K562 (cell line): ENCODE data around the gene RPL36AL. TPM values are rescaled to one million over a fixed set of nuclear protein-coding genes. Genes with fewer than 3 reads are reported as not detected.
A peak's percentile ranks its signal among the peaks of the same experiment; 100 is the strongest.

ENCODE experiments used
- ATAC-seq: fragments of 200-7000 bp; cut with Tn5 transposase; 3 replicates; pipeline ENCODE4 v1.9.1; 2020; ENCODE audit warnings: moderate library complexity
- BruUV-seq: library from RNA; stranded (reverse); fragments of 400-500 nt; replicated peaks from 2 replicates; lab custom pipeline; 2021; lab: Mats Ljungman, UMichigan
- CTCF ChIA-PET: fragments of 300-600 bp; formaldehyde crosslinking; extraction: SDS; loops from one replicate; lab custom pipeline; 2021; ENCODE audit warnings: low intra/inter-chr PET ratio; lab: Yijun Ruan, JAX
- POLR2A ChIA-PET: fragments of 300-600, 350-650 bp; sonication (Branson Sonifier 250); formaldehyde crosslinking; extraction: SDS; loops from one replicate; lab custom pipeline; 2021; ENCODE audit warnings: antibody characterized with exemption, inconsistent platforms; lab: Yijun Ruan, JAX
- DNase-seq, 4 experiments: peaks; one replicate each; pipeline versions ENCODE4 v3.0.0 to v3.0.0-alpha.2; 2011 to 2018; ENCODE audit warnings: low spot score in 3 of 4, mixed read lengths in 3 of 4; ENCODE audit errors: extremely low read depth in 1 of 4
- FAIRE-seq: peaks from 2 replicates; lab custom pipeline; 2011; peaks lifted over from hg19 to GRCh38; lab: Jason Lieb, UNC
- H2AFZ ChIP-seq: 2 replicates; pipeline ENCODE4 v1.6.0; 2011; ENCODE audit warnings: low read depth, low read length, control low read depth, inconsistent platforms
- H3K27ac ChIP-seq: fragments of 200-600 bp; 3 replicates; pipeline ENCODE4 v1.8.0; 2011; ENCODE audit warnings: low read depth, mild to moderate bottlenecking, control low read depth, inconsistent platforms, low read length, moderate library complexity, mixed read lengths; ENCODE audit errors: extremely low read depth
- H3K27me3 ChIP-seq, 2 experiments: fragments of 300-600 bp in 1 of 2; 2 replicates in 1 of 2; 3 replicates in 1 of 2; pipeline versions ENCODE4 v1.6.0 to v1.8.0; 2011; ENCODE audit warnings: inconsistent platforms in 2 of 2, low read length in 2 of 2, mild to moderate bottlenecking in 1 of 2, mixed read lengths in 1 of 2, moderate library complexity in 1 of 2; ENCODE audit not compliant: control insufficient read depth in 2 of 2, insufficient read depth in 2 of 2
- H3K36me3 ChIP-seq: fragments of 300-600 bp; 3 replicates; pipeline ENCODE4 v1.8.0; 2011; ENCODE audit warnings: mild to moderate bottlenecking, low read length, inconsistent platforms; ENCODE audit not compliant: control insufficient read depth, insufficient read depth
- H3K4me1 ChIP-seq, 2 experiments: fragments of 200-600 bp in 1 of 2; replicated peaks in 1 of 2; 2 replicates in 1 of 2; 3 replicates in 1 of 2; pipeline versions ENCODE4 v1.5.1 to v1.8.0; 2011; ENCODE audit warnings: inconsistent platforms in 2 of 2, low read length in 2 of 2, mild to moderate bottlenecking in 1 of 2, mixed read lengths in 1 of 2, moderate library complexity in 1 of 2; ENCODE audit not compliant: control insufficient read depth in 2 of 2, insufficient read depth in 2 of 2
- H3K4me2 ChIP-seq: 2 replicates; pipeline ENCODE4 v1.6.1; 2011; ENCODE audit warnings: low read length, control low read depth, inconsistent platforms, mixed read lengths; ENCODE audit not compliant: insufficient read depth
- H3K4me3 ChIP-seq: fragments of 200-600 bp; sonication (generic), shearing (Covaris generic); 2 replicates; pipeline ENCODE4 v1.5.1; 2016; ENCODE audit warnings: control low read depth, inconsistent platforms
- H3K79me2 ChIP-seq: fragments of 200-600 bp; 3 replicates; pipeline ENCODE4 v1.8.0; 2011; ENCODE audit warnings: low read length, inconsistent platforms; ENCODE audit not compliant: control insufficient read depth, insufficient read depth
- H3K9ac ChIP-seq, 2 experiments: 2 replicates each; pipeline versions ENCODE4 v1.6.0 to v1.6.1; 2011; ENCODE audit warnings: low read depth in 2 of 2, low read length in 2 of 2, control low read depth in 1 of 2, inconsistent platforms in 1 of 2, mild to moderate bottlenecking in 1 of 2, mixed read lengths in 1 of 2; ENCODE audit not compliant: insufficient read depth in 1 of 2
- H3K9me1 ChIP-seq: one replicate; pipeline ENCODE4 v1.6.0; 2011; ENCODE audit warnings: inconsistent platforms, mild to moderate bottlenecking, low read length, moderate library complexity; ENCODE audit not compliant: control insufficient read depth, insufficient read depth
- H3K9me3 ChIP-seq: replicated peaks from 2 replicates; pipeline ENCODE4 v1.5.1; 2011; ENCODE audit warnings: low read depth, low read length, inconsistent platforms; ENCODE audit not compliant: control insufficient read depth, insufficient read depth
- H4K20me1 ChIP-seq: replicated peaks from 2 replicates; pipeline ENCODE4 v1.6.1; 2011; ENCODE audit warnings: low read length, inconsistent platforms, mixed read lengths; ENCODE audit not compliant: control insufficient read depth, insufficient read depth
- ARID1B ChIP-seq: fragments of 450-650 bp; IDR thresholded peaks from 2 replicates; pipeline ENCODE4 v1.6.1; 2016; ENCODE audit warnings: antibody characterized with exemption, mild to moderate bottlenecking, inconsistent platforms
- KDM1A ChIP-seq, 2 experiments: fragments of 450-650 bp; IDR thresholded peaks; 2 replicates each; pipeline ENCODE4 v1.6.1; 2016; ENCODE audit warnings: mild to moderate bottlenecking in 2 of 2
- NCOA4 ChIP-seq: fragments of 450-650 bp; IDR thresholded peaks from 2 replicates; pipeline ENCODE4 v1.6.1; 2018; ENCODE audit warnings: mild to moderate bottlenecking; ENCODE audit not compliant: partially characterized antibody
- NELFE ChIP-seq: IDR thresholded peaks from 2 replicates; pipeline ENCODE4 v1.6.1; 2011; ENCODE audit warnings: mild to moderate bottlenecking; ENCODE audit not compliant: insufficient read depth, insufficient read length
- OTX1 ChIP-seq: fragments of 450-650 bp; formaldehyde crosslinking; IDR thresholded peaks from 2 replicates; pipeline ENCODE4 v1.4.0; 2022; ENCODE audit warnings: mild to moderate bottlenecking
- POLR2A ChIP-seq: fragments of 450-650 bp; conservative IDR thresholded peaks from 2 replicates; pipeline ENCODE4 v1.6.1; 2016
- POLR3A ChIP-seq: IDR thresholded peaks from 2 replicates; pipeline ENCODE4 v1.6.1; 2011; ENCODE audit warnings: borderline replicate concordance, mild to moderate bottlenecking, moderate library complexity; ENCODE audit not compliant: insufficient read length, insufficient read depth; ENCODE audit errors: extremely low read depth
- SNIP1 ChIP-seq: fragments of 450-650 bp; IDR thresholded peaks from 2 replicates; pipeline ENCODE4 v1.7.1; 2017; ENCODE audit warnings: low read depth, mild to moderate bottlenecking
- TBL1XR1 ChIP-seq, 2 experiments: IDR thresholded peaks; 2 replicates each; pipeline ENCODE4 v1.6.1; 2012; ENCODE audit warnings: improper control_type of control experiment in 2 of 2, low read length in 2 of 2, mild to moderate bottlenecking in 1 of 2
- TEAD4 ChIP-seq, 2 experiments: sonication (generic) in 1 of 2; formaldehyde crosslinking in 1 of 2; IDR thresholded peaks; 2 replicates each; pipeline versions ENCODE4 v1.6.1 to v1.8.0; 2012 to 2022; ENCODE audit warnings: borderline replicate concordance in 1 of 2, inconsistent platforms in 1 of 2, low read length in 1 of 2, mild to moderate bottlenecking in 1 of 2, missing genetic modification reagents in 1 of 2
- TRIM24 ChIP-seq, 2 experiments: fragments of 450-650 bp; IDR thresholded peaks; 2 replicates each; pipeline ENCODE4 v1.6.1; 2016
- YY1 ChIP-seq, 3 experiments: IDR thresholded peaks; 2 replicates each; pipeline ENCODE4 v1.6.1; 2011; ENCODE audit warnings: low read length in 2 of 3, mild to moderate bottlenecking in 2 of 3, moderate library complexity in 2 of 3, borderline replicate concordance in 1 of 3, control low read depth in 1 of 3, low read depth in 1 of 3; ENCODE audit not compliant: insufficient read depth in 3 of 3, insufficient replicate concordance in 2 of 3, control insufficient read depth in 1 of 3, insufficient read length in 1 of 3; ENCODE audit errors: extremely low read depth in 1 of 3
- ZKSCAN3 ChIP-seq: fragments of 250-450 bp; sonication (Bioruptor Pico); IDR thresholded peaks from 2 replicates; pipeline ENCODE4 v1.4.0; 2020
- ZNF174 ChIP-seq: fragments of 250-450 bp; sonication (Bioruptor Pico); IDR thresholded peaks from 2 replicates; pipeline ENCODE4 v1.4.0; 2020; ENCODE audit warnings: mild to moderate bottlenecking
- ZNF41 ChIP-seq: fragments of 250-450 bp; sonication (Bioruptor Pico); conservative IDR thresholded peaks from 2 replicates; pipeline ENCODE4 v1.4.0; 2020; ENCODE audit warnings: mild to moderate bottlenecking
- ZNF764 ChIP-seq: fragments of 250-450 bp; sonication (Bioruptor Pico); IDR thresholded peaks from 2 replicates; pipeline ENCODE4 v1.4.0; 2020; ENCODE audit warnings: low read depth, mild to moderate bottlenecking, moderate library complexity
- WGBS: fragments of 100-300 bp; shearing (Covaris generic); methylation state at CpG from one replicate; pipeline ENCODE4 v1.1.6; 2016; ENCODE audit warnings: low coverage, mixed read lengths; ENCODE audit not compliant: insufficient coverage; ENCODE audit errors: missing lambda C conversion rate; 5-methylcytosine and 5-hydroxymethylcytosine counted together
- in situ Hi-C: fragments of 300-500 bp; cut with MboI; formaldehyde crosslinking; loops from 4 replicates; pipeline ENCODE4 v1.15.0; 2018; ENCODE audit warnings: inconsistent platforms, mixed read lengths
- intact Hi-C: fragments of 100-400 bp; cut with micrococcal nuclease; formaldehyde crosslinking; loops from 2 replicates; pipeline ENCODE4 v1.14.2; 2022
- polyA plus RNA-seq, 8 experiments: library from polyadenylated mRNA; depleted of rRNA in 4 of 8; stranded (reverse) in 5 of 8; unstranded in 3 of 8; fragments of >200 nt; fragmentation: Nextera tagmentation in 2 of 8; fragmentation: Illumina TruSeq in 1 of 8; extraction: Ambion mirVana in 2 of 8; extraction: Trizol in 1 of 8; gene quantifications; 2 replicates each; pipeline versions ENCODE4 v1.2.1 to v1.2.3, GENCODE V29; 2011 to 2014; ENCODE audit warnings: inconsistent platforms in 1 of 8, missing spikeins in 1 of 8
- total RNA-seq, 7 experiments: library from RNA; depleted of rRNA in 6 of 7; stranded (reverse); fragments of >200 nt in 6 of 7; fragmentation: Illumina TruSeq in 2 of 7; extraction: Trizol in 2 of 7; gene quantifications; 2 replicates each; pipeline versions ENCODE4 v1.2.1 to v1.2.3, GENCODE V29; 2011 to 2021; ENCODE audit warnings: low replicate concordance in 1 of 7
- TF ChIP-seq, protein P1 (sequence below): fragments of 250-450 bp; sonication (Bioruptor Pico); IDR thresholded peaks from 2 replicates; pipeline ENCODE4 v1.4.0; 2020; ENCODE audit warnings: mild to moderate bottlenecking, moderate library complexity, borderline replicate concordance
- TF ChIP-seq, protein P2 (sequence below): sonication (generic); formaldehyde crosslinking; IDR thresholded peaks from 2 replicates; pipeline ENCODE4 v1.9.0; 2022; ENCODE audit warnings: mild to moderate bottlenecking, missing genetic modification reagents

Gene RPL36AL
- total and polyA plus RNA-seq, 9 of the 15 experiments (the other 6 are each of a cell fraction or from before 2014, with no cell fraction given) = 146 to 674 (median 360) TPM

DNA sequence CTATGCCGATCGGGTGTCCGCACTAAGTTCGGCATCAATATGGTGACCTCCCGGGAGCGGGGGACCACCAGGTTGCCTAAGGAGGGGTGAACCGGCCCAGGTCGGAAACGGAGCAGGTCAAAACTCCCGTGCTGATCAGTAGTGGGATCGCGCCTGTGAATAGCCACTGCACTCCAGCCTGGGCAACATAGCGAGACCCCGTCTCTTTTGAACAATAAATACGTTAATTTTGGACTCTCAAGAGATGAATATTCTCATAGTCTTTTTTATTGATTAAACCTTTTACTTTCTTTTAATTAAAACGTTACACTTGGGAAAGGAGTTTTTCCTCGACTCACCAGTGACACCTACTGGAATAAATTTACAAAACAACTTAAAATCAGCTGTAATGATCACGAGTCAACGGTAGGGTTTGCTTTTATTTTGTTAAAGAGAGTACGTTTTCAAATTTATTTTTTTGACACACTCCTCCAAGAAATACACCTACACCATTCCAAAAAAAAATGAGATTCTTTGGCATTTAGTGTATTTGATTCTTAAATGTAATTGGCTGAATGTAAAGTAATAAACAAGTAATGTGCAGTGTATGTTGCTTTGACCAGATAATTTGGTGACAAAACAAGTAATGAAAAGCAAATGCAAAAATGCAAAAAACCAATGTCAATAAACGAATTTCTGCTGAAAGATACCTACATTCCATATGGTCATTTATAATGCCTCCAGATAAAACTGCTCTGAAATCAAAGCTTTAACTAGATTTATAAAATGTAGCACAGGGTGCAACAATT, 33.6 kb downstream of the RPL36AL start:
- Histone ChIP-seq H3K4me1 (peaks cover 12% of the 10 kb centered on the region in 2 experiments; a peak in 4 of 5 replicates), H3K79me2 (peaks cover 45% of the 10 kb centered on the region), H3K9ac (peak overlapping the region in 1 of 2 experiments; percentile 40; a peak in 1 of 4 replicates), H3K4me3 (peak overlapping the region; percentile 82), H3K4me2 (peak overlapping the region; percentile 34), H2AFZ (peak overlapping the region; percentile 84), H3K9me3 (no peaks in the 10 kb centered on the region), H3K9me1 (no peaks in the 10 kb centered on the region), H3K27ac (peak overlapping the region; percentile 92), H3K36me3 (peaks cover 38% of the 10 kb centered on the region), H4K20me1 (peaks cover 25% of the 10 kb centered on the region), H3K27me3 (no peaks in the 10 kb centered on the region)
- intact Hi-C loops (loop anchor here (1.0 to 5.0 kb wide), 4 partner anchors 7 to 265 kb away; partner anchors contain the start of genes MGAT2, NEMF and RPL36AL), in situ Hi-C loops (no loop called here)
- DNase-seq (peak; percentile 28 to 69 (median 30)), FAIRE-seq (peak; percentile 75), ATAC-seq (peak; percentile 4)
- ChIA-PET POLR2A (interaction anchor here (1.2 to 3.0 kb wide), 6 partner anchors 8 to 193 kb away, joined by 4 to 14 read pairs (median 7); partner anchors contain the start of genes LRR1, MGAT2 and RPL36AL), CTCF (interaction anchor here (0.5 to 1.4 kb wide), 3 partner anchors 10 to 33 kb away, joined by 3 to 6 read pairs (median 3); partner anchors contain the start of gene RPL36AL)
- BruUV-seq = no TSS peak
- 0% methylated on average over 10 of the region's 21 CpGs for WGBS
- TF ChIP-seq POLR3A (peak; percentile 83), ARID1B (no peak), YY1 (IDR thresholded peaks at IDR 0.05; ENCODE audit: borderline replicate concordance in 1 of 3, control insufficient read depth in 1 of 3, extremely low read depth in 1 of 3, insufficient read depth in 3 of 3, insufficient read length in 1 of 3, insufficient replicate concordance in 2 of 3, low read depth in 1 of 3, low read length in 2 of 3) (no peak), POLR2A (no peak), NCOA4 (no peak), KDM1A (IDR thresholded peaks at IDR 0.05) (peak; percentile 39 to 72; a peak in 3 of 4 replicates), TEAD4 (IDR thresholded peaks at IDR 0.05; ENCODE audit: low read length) (peak; percentile 19; the same call in 1 of the 2 replicates), TEAD4 (CRISPR knock-in tag; IDR thresholded peaks at IDR 0.05; ENCODE audit: borderline replicate concordance) (no peak), TBL1XR1 (IDR thresholded peaks at IDR 0.05; ENCODE audit: low read length in 2 of 2) (0 out of 4 replicates have a peak, but pooled peaks of 1 of the 2 experiments have one; percentile 1), TRIM24 (IDR thresholded peaks at IDR 0.05) (peak in 1 of 2 experiments; percentile 61; a peak in 1 of 4 replicates), ZKSCAN3 (CRISPR knock-in tag) (no peak), SNIP1 (no peak), OTX1 (no peak), ZNF764 (CRISPR knock-in tag) (peak; percentile 78), ZNF174 (CRISPR knock-in tag) (no peak), NELFE (no peak), ZNF41 (CRISPR knock-in tag) (no peak)
- TF ChIP-seq, protein P1, sequence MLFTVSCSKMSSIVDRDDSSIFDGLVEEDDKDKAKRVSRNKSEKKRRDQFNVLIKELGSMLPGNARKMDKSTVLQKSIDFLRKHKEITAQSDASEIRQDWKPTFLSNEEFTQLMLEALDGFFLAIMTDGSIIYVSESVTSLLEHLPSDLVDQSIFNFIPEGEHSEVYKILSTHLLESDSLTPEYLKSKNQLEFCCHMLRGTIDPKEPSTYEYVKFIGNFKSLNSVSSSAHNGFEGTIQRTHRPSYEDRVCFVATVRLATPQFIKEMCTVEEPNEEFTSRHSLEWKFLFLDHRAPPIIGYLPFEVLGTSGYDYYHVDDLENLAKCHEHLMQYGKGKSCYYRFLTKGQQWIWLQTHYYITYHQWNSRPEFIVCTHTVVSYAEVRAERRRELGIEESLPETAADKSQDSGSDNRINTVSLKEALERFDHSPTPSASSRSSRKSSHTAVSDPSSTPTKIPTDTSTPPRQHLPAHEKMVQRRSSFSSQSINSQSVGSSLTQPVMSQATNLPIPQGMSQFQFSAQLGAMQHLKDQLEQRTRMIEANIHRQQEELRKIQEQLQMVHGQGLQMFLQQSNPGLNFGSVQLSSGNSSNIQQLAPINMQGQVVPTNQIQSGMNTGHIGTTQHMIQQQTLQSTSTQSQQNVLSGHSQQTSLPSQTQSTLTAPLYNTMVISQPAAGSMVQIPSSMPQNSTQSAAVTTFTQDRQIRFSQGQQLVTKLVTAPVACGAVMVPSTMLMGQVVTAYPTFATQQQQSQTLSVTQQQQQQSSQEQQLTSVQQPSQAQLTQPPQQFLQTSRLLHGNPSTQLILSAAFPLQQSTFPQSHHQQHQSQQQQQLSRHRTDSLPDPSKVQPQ (CRISPR knock-in tag) = no peak
- TF ChIP-seq, protein P2, sequence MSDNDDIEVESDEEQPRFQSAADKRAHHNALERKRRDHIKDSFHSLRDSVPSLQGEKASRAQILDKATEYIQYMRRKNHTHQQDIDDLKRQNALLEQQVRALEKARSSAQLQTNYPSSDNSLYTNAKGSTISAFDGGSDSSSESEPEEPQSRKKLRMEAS (CRISPR knock-in tag) = no peak
